22Rv1 (cell line): ENCODE data around the gene ARMH1.
"Not testable (repeated sequence)": the region's sequence is repeated elsewhere in the genome, so short reads cannot be mapped to it uniquely, and the experiment has no call there.

ENCODE experiments used
- H3K27ac ChIP-seq: fragments of 450-650 bp; 2 replicates; pipeline ENCODE4 v1.5.1; 2017
- CTCF ChIP-seq: fragments of 450-650 bp; IDR thresholded peaks from 2 replicates; pipeline ENCODE4 v1.5.1; 2017; ENCODE audit warnings: mild to moderate bottlenecking
- ZFX ChIP-seq: fragments of 450-650 bp; IDR thresholded peaks from 2 replicates; pipeline ENCODE4 v1.6.1; 2017; ENCODE audit warnings: antibody characterized with exemption, borderline replicate concordance

Gene ARMH1

GRCh38 chr1:44743211-44743610 is 68.7 kb downstream of the ARMH1 start:
- H3K27ac ChIP-seq: no peak overlapping the region
- TF ChIP-seq CTCF: no peak
- no peak for TF ChIP-seq ZFX

GRCh38 chr1:44747878-44748277 is 73.4 kb downstream of the ARMH1 start:
- no peak overlapping the region for H3K27ac ChIP-seq
- TF ChIP-seq ZFX (no peak), CTCF (no peak)

GRCh38 chr1:44757420-44757819 is 82.9 kb downstream of the ARMH1 start:
- H3K27ac ChIP-seq: no peak overlapping the region
- TF ChIP-seq CTCF (no peak), ZFX (no peak)

GRCh38 chr1:44759077-44759476 is 84.6 kb downstream of the ARMH1 start:
- TF ChIP-seq CTCF (no peak), ZFX (no peak)
- no peak overlapping the region for H3K27ac ChIP-seq

GRCh38 chr1:44760876-44761275 is 86.4 kb downstream of the ARMH1 start:
- TF ChIP-seq ZFX (no peak), CTCF (no peak)
- no peak overlapping the region for H3K27ac ChIP-seq

- not testable (repeated sequence) for H3K27ac ChIP-seq
Observed at GRCh38 chr1:44766421-44766820, 91.9 kb downstream of the ARMH1 start.
